ENCODE data around the gene GMPR. TPM values are rescaled to one million over a fixed set of nuclear protein-coding genes. Genes with fewer than 3 reads are reported as not detected.
A peak's percentile ranks its signal among the peaks of the same experiment; 100 is the strongest.

GMPR gene
- total and polyA plus RNA-seq, 2 donors (not counting 3 experiments of a cell fraction or from before 2014, with no cell fraction given) = 36.3 to 64.0 TPM

DNA sequence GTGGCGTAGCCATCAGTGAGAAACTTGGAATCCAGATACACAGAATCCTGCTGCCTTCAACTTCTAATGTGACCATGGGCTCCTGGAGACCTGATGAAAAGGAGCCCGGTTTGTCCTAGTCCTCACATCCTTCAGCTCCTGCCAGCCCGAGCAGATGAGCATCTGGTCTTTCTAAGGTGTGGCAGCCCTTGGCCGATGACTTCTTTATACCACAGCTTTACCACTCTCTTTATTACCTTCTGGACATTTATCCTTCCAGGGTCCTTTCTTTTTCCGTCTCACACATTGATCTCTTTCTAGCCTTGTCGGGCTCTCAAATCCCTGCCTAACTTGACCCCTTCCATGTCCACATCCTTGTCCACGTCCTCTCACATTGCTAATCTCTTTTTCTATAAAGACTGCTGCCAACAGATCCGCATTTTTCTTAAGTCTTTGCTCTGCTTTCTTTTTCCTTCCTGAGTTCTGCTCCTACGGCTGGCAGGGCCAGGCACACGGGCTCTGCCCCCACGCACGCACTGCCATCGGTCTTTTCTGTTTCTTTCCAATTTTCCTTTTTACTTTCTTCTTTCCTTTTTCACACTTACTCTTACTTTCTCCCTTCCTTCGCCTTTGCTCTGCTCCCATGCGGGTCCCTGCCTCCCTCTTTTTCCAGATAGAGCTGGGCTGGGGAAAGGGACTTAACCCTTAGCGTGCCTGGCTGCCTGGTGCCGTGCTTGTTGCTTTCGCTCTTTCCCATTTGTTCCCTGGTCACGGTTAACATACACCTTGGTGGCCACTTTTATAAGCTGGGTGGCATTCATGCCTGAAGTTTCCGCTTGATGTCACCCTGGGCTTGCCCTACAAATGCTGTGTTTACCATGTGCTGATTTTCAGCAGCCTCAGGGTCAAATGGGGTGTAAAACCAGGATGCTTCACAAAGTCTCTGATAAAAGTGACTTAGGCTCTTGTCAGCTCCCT, 9.4 kb upstream of the GMPR start:
- no peaks in the 10 kb centered on the region for H3K79me2 ChIP-seq (ENCODE audit: control insufficient read depth, insufficient read depth, low read length)
- TF ChIP-seq FOS (IDR thresholded peaks at IDR 0.05; ENCODE audit: borderline replicate concordance, insufficient read depth, low read length) = no peak
- TF ChIP-seq, protein P1, sequence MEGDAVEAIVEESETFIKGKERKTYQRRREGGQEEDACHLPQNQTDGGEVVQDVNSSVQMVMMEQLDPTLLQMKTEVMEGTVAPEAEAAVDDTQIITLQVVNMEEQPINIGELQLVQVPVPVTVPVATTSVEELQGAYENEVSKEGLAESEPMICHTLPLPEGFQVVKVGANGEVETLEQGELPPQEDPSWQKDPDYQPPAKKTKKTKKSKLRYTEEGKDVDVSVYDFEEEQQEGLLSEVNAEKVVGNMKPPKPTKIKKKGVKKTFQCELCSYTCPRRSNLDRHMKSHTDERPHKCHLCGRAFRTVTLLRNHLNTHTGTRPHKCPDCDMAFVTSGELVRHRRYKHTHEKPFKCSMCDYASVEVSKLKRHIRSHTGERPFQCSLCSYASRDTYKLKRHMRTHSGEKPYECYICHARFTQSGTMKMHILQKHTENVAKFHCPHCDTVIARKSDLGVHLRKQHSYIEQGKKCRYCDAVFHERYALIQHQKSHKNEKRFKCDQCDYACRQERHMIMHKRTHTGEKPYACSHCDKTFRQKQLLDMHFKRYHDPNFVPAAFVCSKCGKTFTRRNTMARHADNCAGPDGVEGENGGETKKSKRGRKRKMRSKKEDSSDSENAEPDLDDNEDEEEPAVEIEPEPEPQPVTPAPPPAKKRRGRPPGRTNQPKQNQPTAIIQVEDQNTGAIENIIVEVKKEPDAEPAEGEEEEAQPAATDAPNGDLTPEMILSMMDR (IDR thresholded peaks at IDR 0.05; ENCODE audit: extremely low read depth in 1 of 2, insufficient read depth in 1 of 2, low read depth in 1 of 2, low read length in 2 of 2) = no peak
- H3K9me3 ChIP-seq (replicated peaks; ENCODE audit: control insufficient read depth, insufficient read depth, low read length) = no peaks in the 10 kb centered on the region
- peak overlapping the region; percentile 50 for H3K9ac ChIP-seq (replicated peaks; ENCODE audit: extremely low read depth, insufficient read depth, low read length)
- POLR2A ChIA-PET = no interaction called here
- peak overlapping the region in 1 of 3 experiments; percentile 3 for H3K4me3 ChIP-seq (replicated peaks in 1 of 3; ENCODE audit: insufficient read depth in 1 of 3, low read depth in 1 of 3, low read length in 3 of 3)
- peak overlapping the region; percentile 87 for H2AFZ ChIP-seq (ENCODE audit: low read depth, low read length)
- H4K20me1 ChIP-seq (replicated peaks; ENCODE audit: control insufficient read depth, extremely low read depth, insufficient read depth, low read length) = no peaks in the 10 kb centered on the region
- peak overlapping the region; percentile 56 for H3K4me2 ChIP-seq (ENCODE audit: insufficient read depth, low read length)
- CTCF ChIA-PET = interaction anchor here (0.6 to 2.9 kb wide), 5 partner anchors 10 to 621 kb away, joined by 4 to 12 read pairs (median 8); partner anchors contain the start of gene GMPR
- FAIRE-seq (peak; percentile 21), DNase-seq (ENCODE audit: low read depth, low spot score) (peak; percentile 34)
- H3K27me3 ChIP-seq (ENCODE audit: control insufficient read depth in 2 of 2, insufficient read depth in 2 of 2, low read length in 2 of 2) = peaks cover 0 to 3% of the 10 kb centered on the region in 2 experiments
- dilution Hi-C loops (cut with MboI; ENCODE audit: extremely low pct_ligation_motif_present, low sequenced_read_pairs) (no loop called here), intact Hi-C loops (cut with micrococcal nuclease) (loop anchor here (2.0 kb wide), 1 partner anchor 102 kb away; no protein-coding TSS in a partner anchor)
- no peaks in the 10 kb centered on the region for H3K36me3 ChIP-seq (ENCODE audit: control insufficient read depth in 2 of 2, extremely low read depth in 1 of 2, insufficient read depth in 2 of 2, low read length in 2 of 2)
- H3K4me1 ChIP-seq (ENCODE audit: control insufficient read depth, extremely low read depth, insufficient read depth, low read length) = peaks cover 7% of the 10 kb centered on the region
- no peak overlapping the region for H3K27ac ChIP-seq (ENCODE audit: insufficient read depth, low read depth, low read length)
- no peaks in the 10 kb centered on the region for H3K9me1 ChIP-seq (replicated peaks; ENCODE audit: control insufficient read depth, extremely low read depth, insufficient read depth, low read length)
- BruUV-seq (replicated peaks) = no TSS peak

GRCh38 chr6:16229700-16230099, 8.7 kb upstream of the GMPR start:
- FAIRE-seq = no peak
- POLR2A ChIA-PET = no interaction called here
- Histone ChIP-seq H3K36me3 (ENCODE audit: control insufficient read depth in 2 of 2, extremely low read depth in 1 of 2, insufficient read depth in 2 of 2, low read length in 2 of 2) (no peaks in the 10 kb centered on the region), H3K4me3 (replicated peaks in 1 of 3; ENCODE audit: insufficient read depth in 1 of 3, low read depth in 1 of 3, low read length in 3 of 3) (no peak overlapping the region), H3K9ac (replicated peaks; ENCODE audit: extremely low read depth, insufficient read depth, low read length) (no peak overlapping the region), H2AFZ (ENCODE audit: low read depth, low read length) (no peak overlapping the region), H4K20me1 (replicated peaks; ENCODE audit: control insufficient read depth, extremely low read depth, insufficient read depth, low read length) (no peaks in the 10 kb centered on the region), H3K9me1 (replicated peaks; ENCODE audit: control insufficient read depth, extremely low read depth, insufficient read depth, low read length) (no peaks in the 10 kb centered on the region), H3K4me1 (ENCODE audit: control insufficient read depth, extremely low read depth, insufficient read depth, low read length) (peaks cover 7% of the 10 kb centered on the region), H3K27ac (ENCODE audit: insufficient read depth, low read depth, low read length) (no peak overlapping the region), H3K79me2 (ENCODE audit: control insufficient read depth, insufficient read depth, low read length) (no peaks in the 10 kb centered on the region), H3K9me3 (replicated peaks; ENCODE audit: control insufficient read depth, insufficient read depth, low read length) (no peaks in the 10 kb centered on the region), H3K27me3 (ENCODE audit: control insufficient read depth in 2 of 2, insufficient read depth in 2 of 2, low read length in 2 of 2) (peaks cover 0 to 3% of the 10 kb centered on the region in 2 experiments), H3K4me2 (ENCODE audit: insufficient read depth, low read length) (no peak overlapping the region)
- intact Hi-C loops (cut with micrococcal nuclease) = loop anchor here (2.0 kb wide), 1 partner anchor 101 kb away; no protein-coding TSS in a partner anchor
- dilution Hi-C loops (cut with MboI; ENCODE audit: extremely low pct_ligation_motif_present, low sequenced_read_pairs) = no loop called here
- CTCF ChIA-PET = interaction anchor here (0.6 to 2.9 kb wide), 4 partner anchors 10 to 621 kb away, joined by 4 to 12 read pairs (median 8); partner anchors contain the start of gene GMPR
- no TSS peak for BruUV-seq (replicated peaks)
- TF ChIP-seq, protein P2, sequence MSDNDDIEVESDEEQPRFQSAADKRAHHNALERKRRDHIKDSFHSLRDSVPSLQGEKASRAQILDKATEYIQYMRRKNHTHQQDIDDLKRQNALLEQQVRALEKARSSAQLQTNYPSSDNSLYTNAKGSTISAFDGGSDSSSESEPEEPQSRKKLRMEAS (IDR thresholded peaks at IDR 0.05; ENCODE audit: insufficient read depth, insufficient read length) = no peak
- TF ChIP-seq FOS (IDR thresholded peaks at IDR 0.05; ENCODE audit: borderline replicate concordance, insufficient read depth, low read length) = no peak
- TF ChIP-seq, protein P1 (IDR thresholded peaks at IDR 0.05; ENCODE audit: extremely low read depth in 1 of 2, insufficient read depth in 1 of 2, low read depth in 1 of 2, low read length in 2 of 2) = no peak
- no peak for TF ChIP-seq POLR2AphosphoS5 (IDR thresholded peaks at IDR 0.05; ENCODE audit: insufficient read depth, low read depth, low read length)
- TF ChIP-seq POLR2A (IDR thresholded peaks at IDR 0.05; ENCODE audit: low read depth, low read length) = no peak
- TF ChIP-seq GATA2 (IDR thresholded peaks at IDR 0.05; ENCODE audit: insufficient read depth, insufficient read length, low read depth, low read length) = no peak
- no peak for TF ChIP-seq JUN (IDR thresholded peaks at IDR 0.05; ENCODE audit: borderline replicate concordance, insufficient read depth, insufficient read length, low read depth)
- no peak for TF ChIP-seq EZH2 (IDR thresholded peaks at IDR 0.05; ENCODE audit: borderline replicate concordance, low read depth, low read length, severe bottlenecking)
- TF ChIP-seq MYC (IDR thresholded peaks at IDR 0.05; ENCODE audit: low read depth, low read length) = no peak
- no peak for DNase-seq (ENCODE audit: low read depth, low spot score)

Data from endothelial cell of umbilical vein (primary cell).